Vagina (tissue), 2 donors: ENCODE data around the gene PDE4A. TPM values are rescaled to one million over a fixed set of nuclear protein-coding genes. Genes with fewer than 3 reads are reported as not detected.

Source experiments
- DNase-seq, 2 donors: peaks; one replicate each; pipeline ENCODE4 v3.0.0-alpha.2; 2017; ENCODE audit errors: extremely low spot score in 2 of 2
- H3K27ac ChIP-seq: fragments of 200-600 bp; sonication (generic); one replicate; pipeline ENCODE4 v1.5.1; 2019
- H3K27me3 ChIP-seq: fragments of 200-600 bp; sonication (generic); one replicate; pipeline ENCODE4 v1.5.1; 2019
- H3K36me3 ChIP-seq, 2 donors: fragments of 200-600 bp; sonication (generic); one replicate each; pipeline ENCODE4 v1.5.1; 2017 to 2019
- H3K4me1 ChIP-seq: fragments of 200-600 bp; sonication (generic); one replicate; pipeline ENCODE4 v1.5.1; 2019
- H3K4me3 ChIP-seq, 2 donors: fragments of 200-600 bp; sonication (generic); 1 replicate in 1 of 2; 2 replicates in 1 of 2; pipeline ENCODE4 v1.5.1; 2016 to 2019
- H3K9me3 ChIP-seq: fragments of 200-600 bp; sonication (generic); one replicate; pipeline ENCODE4 v1.5.1; 2019
- CTCF ChIP-seq, 3 experiments: fragments of 450-650 bp in 2 of 3; fragments of 200-600 bp in 1 of 3; sonication (generic) in 1 of 3; IDR thresholded peaks; one replicate each; pipeline ENCODE4 v1.5.1; 2017 to 2019; ENCODE audit warnings: antibody characterized with exemption in 3 of 3, mild to moderate bottlenecking in 2 of 3, moderate library complexity in 2 of 3
- POLR2A ChIP-seq, 2 donors: fragments of 450-650 bp; IDR thresholded peaks; one replicate each; pipeline ENCODE4 v1.6.1; 2017; ENCODE audit warnings: antibody characterized with exemption in 2 of 2, mild to moderate bottlenecking in 2 of 2, moderate library complexity in 2 of 2
- POLR2AphosphoS5 ChIP-seq, 2 donors: sonication (generic); formaldehyde crosslinking; IDR thresholded peaks; one replicate each; pipeline ENCODE4 v1.9.0; 2017; ENCODE audit warnings: antibody characterized with exemption in 2 of 2, mild to moderate bottlenecking in 2 of 2, low read depth in 1 of 2; ENCODE audit not compliant: insufficient read depth in 1 of 2
- intact Hi-C: fragments of 100-400 bp; cut with DNase I; formaldehyde crosslinking; loops from one replicate; pipeline ENCODE4 v1.15.1; 2023
- microRNA counts, 2 donors: library from miRNA; unstranded; fragments of <30 nt; microRNA quantifications; one replicate each; lab custom pipeline; 2016 to 2017
- microRNA-seq: library from miRNA; unstranded; fragments of <30 nt; microRNA quantifications from one replicate; pipeline ENCODE4, GENCODE V29; 2017; ENCODE audit warnings: borderline number of aligned reads, borderline replicate concordance
- total RNA-seq: library from RNA; depleted of rRNA; stranded (reverse); fragments of >200 nt; gene quantifications from one replicate; pipeline ENCODE4 v1.2.3, GENCODE V29; 2016

Gene PDE4A
- total RNA-seq, 1 donor from 2014 or later, result 16.7 TPM

GRCh38 chr19:10516671-10517286 lies 96.4 kb downstream of the PDE4A start:
- peaks cover 41% of the 10 kb centered on the region for H3K4me1 ChIP-seq
- TF ChIP-seq POLR2AphosphoS5 (IDR thresholded peaks at IDR 0.05; ENCODE audit: insufficient read depth in 1 of 2, low read depth in 1 of 2), result no peak
- no peak for TF ChIP-seq POLR2A (IDR thresholded peaks at IDR 0.05)
- no peaks in the 10 kb centered on the region for H3K36me3 ChIP-seq
- DNase-seq, result no peak
- H3K27ac ChIP-seq, result peak overlapping the region; percentile 48
- H3K9me3 ChIP-seq, result no peaks in the 10 kb centered on the region
- intact Hi-C loops, result no loop called here
- H3K4me3 ChIP-seq, result peak overlapping the region; percentile 37 to 51
- peaks cover 5% of the 10 kb centered on the region for H3K27me3 ChIP-seq

- no peaks in the 10 kb centered on the region for H3K36me3 ChIP-seq
- TF ChIP-seq CTCF (IDR thresholded peaks at IDR 0.05) (no peak), POLR2AphosphoS5 (IDR thresholded peaks at IDR 0.05; ENCODE audit: insufficient read depth in 1 of 2, low read depth in 1 of 2) (no peak), POLR2A (IDR thresholded peaks at IDR 0.05) (no peak)
- H3K4me1 ChIP-seq, result peaks cover 41% of the 10 kb centered on the region
- DNase-seq, result no peak
- H3K27me3 ChIP-seq, result peaks cover 5% of the 10 kb centered on the region
- no peaks in the 10 kb centered on the region for H3K9me3 ChIP-seq
- peak within 1 kb of the TSS; percentile 48 for H3K27ac ChIP-seq
- H3K4me3 ChIP-seq, result peak within 1 kb of the TSS; percentile 37 to 51
- intact Hi-C loops, result no loop called here
Observed at GRCh38 chr19:10517361-10517759, 97.0 kb downstream of the PDE4A start, which contains the start of gene S1PR5. Gene S1PR5 (minus strand): TSS chr19:10517447. CDS start chr19:10515011, 2,436 bp downstream.

GRCh38 chr19:10517760-10518443 lies 97.6 kb downstream of the PDE4A start:
- no peak for DNase-seq
- Histone ChIP-seq H3K9me3 (no peaks in the 10 kb centered on the region), H3K27ac (peak overlapping the region; percentile 48), H3K4me3 (peak overlapping the region; percentile 37 to 51), H3K36me3 (no peaks in the 10 kb centered on the region), H3K4me1 (peaks cover 41% of the 10 kb centered on the region), H3K27me3 (peaks cover 5% of the 10 kb centered on the region)
- no peak for TF ChIP-seq CTCF (IDR thresholded peaks at IDR 0.05)
- TF ChIP-seq POLR2A (IDR thresholded peaks at IDR 0.05), result no peak
- TF ChIP-seq POLR2AphosphoS5 (IDR thresholded peaks at IDR 0.05; ENCODE audit: insufficient read depth in 1 of 2, low read depth in 1 of 2), result no peak
- intact Hi-C loops, result no loop called here

GRCh38 chr19:10518444-10519361 lies 98.4 kb downstream of the PDE4A start:
- Histone ChIP-seq H3K9me3 (no peaks in the 10 kb centered on the region), H3K27ac (peak overlapping the region; percentile 36), H3K27me3 (peaks cover 5% of the 10 kb centered on the region), H3K36me3 (no peaks in the 10 kb centered on the region), H3K4me3 (no peak overlapping the region), H3K4me1 (peaks cover 41% of the 10 kb centered on the region)
- intact Hi-C loops, result no loop called here
- no peak for TF ChIP-seq POLR2A (IDR thresholded peaks at IDR 0.05)
- TF ChIP-seq CTCF (IDR thresholded peaks at IDR 0.05), result no peak
- no peak for TF ChIP-seq POLR2AphosphoS5 (IDR thresholded peaks at IDR 0.05; ENCODE audit: insufficient read depth in 1 of 2, low read depth in 1 of 2)
- no peak for DNase-seq

MicroRNA genes within 50 kb of the gene (microRNA counts, 767-probe panel; counts per million panel counts)
- microRNA hsa-miR-1181 (lab: Ali Mortazavi, UCI), result 238 to 261 counts per million in 2 donors

Small RNA genes within 50 kb of the gene (microRNA-seq; reads per million reads assigned to microRNA genes)
- not detected for gene MIR1181

Other genes with a start within 250 kb of the PDE4A start
- 36.8 TPM for gene DNMT1, start 225.6 kb upstream of the PDE4A start, total RNA-seq
- 28.2 TPM for gene S1PR2, start 189.2 kb upstream of the PDE4A start, total RNA-seq
- 55.0 TPM for gene MRPL4, start 168.3 kb upstream of the PDE4A start, total RNA-seq
- gene ICAM1, start 149.4 kb upstream of the PDE4A start, total RNA-seq, result 22.3 TPM
- gene ICAM4, start 133.6 kb upstream of the PDE4A start, total RNA-seq, result not detected
- 2.0 TPM for gene ICAM5, start 130.6 kb upstream of the PDE4A start, total RNA-seq
- 5.2 TPM for gene ZGLP1, start 110.7 kb upstream of the PDE4A start, total RNA-seq
- gene FDX2, start 104.5 kb upstream of the PDE4A start, total RNA-seq, result 25.0 TPM
- gene RAVER1, start 87.0 kb upstream of the PDE4A start, total RNA-seq, result 25.5 TPM
- gene ICAM3, start 80.9 kb upstream of the PDE4A start, total RNA-seq, result 7.9 TPM
- 115 TPM for gene TYK2, start 40.0 kb upstream of the PDE4A start, total RNA-seq
- gene CDC37, start 17.0 kb upstream of the PDE4A start, total RNA-seq, result 112 TPM
- gene KEAP1, start 82.8 kb downstream of the PDE4A start, total RNA-seq, result 53.5 TPM
- 36.6 TPM for gene S1PR5, start 96.9 kb downstream of the PDE4A start, total RNA-seq
- 18.2 TPM for gene ATG4D, start 123.4 kb downstream of the PDE4A start, total RNA-seq
- 21.6 TPM for gene KRI1, start 145.5 kb downstream of the PDE4A start, total RNA-seq
- gene CDKN2D, start 148.4 kb downstream of the PDE4A start, total RNA-seq, result 22.8 TPM
- gene AP1M2, start 166.8 kb downstream of the PDE4A start, total RNA-seq, result 29.0 TPM
- 89.4 TPM for gene SLC44A2, start 205.0 kb downstream of the PDE4A start, total RNA-seq
- 125 TPM for gene ILF3, start 233.8 kb downstream of the PDE4A start, total RNA-seq